ENCODE results near the gene FBN2. TPM values are rescaled to one million over a fixed set of nuclear protein-coding genes. Genes with fewer than 3 reads are reported as not detected.

Gene FBN2
- 10.0 TPM for total RNA-seq
- long read RNA-seq, partial matches to known transcripts, result 7 of 11 reads
- long read RNA-seq, other reads (novel, unspliced or antisense), result 4 of 11 reads

- ATAC-seq (no peak), DNase-seq (no peak)
- intact Hi-C loops (cut with micrococcal nuclease), result no loop called here
Measured at GRCh38 chr5:128538000-128538249, at the start of gene FBN2. FBN2 (minus strand) TSS chr5:128538245; CDS start chr5:128537603, 642 bp downstream.

GRCh38 chr5:128587275-128587674 is 49.2 kb upstream of the FBN2 start:
- intact Hi-C loops (cut with micrococcal nuclease), result no loop called here
- ATAC-seq (no peak), DNase-seq (no peak)

GRCh38 chr5:128586848-128587247 is 48.8 kb upstream of the FBN2 start:
- intact Hi-C loops (cut with micrococcal nuclease), result no loop called here
- DNase-seq (no peak), ATAC-seq (no peak)

DNA sequence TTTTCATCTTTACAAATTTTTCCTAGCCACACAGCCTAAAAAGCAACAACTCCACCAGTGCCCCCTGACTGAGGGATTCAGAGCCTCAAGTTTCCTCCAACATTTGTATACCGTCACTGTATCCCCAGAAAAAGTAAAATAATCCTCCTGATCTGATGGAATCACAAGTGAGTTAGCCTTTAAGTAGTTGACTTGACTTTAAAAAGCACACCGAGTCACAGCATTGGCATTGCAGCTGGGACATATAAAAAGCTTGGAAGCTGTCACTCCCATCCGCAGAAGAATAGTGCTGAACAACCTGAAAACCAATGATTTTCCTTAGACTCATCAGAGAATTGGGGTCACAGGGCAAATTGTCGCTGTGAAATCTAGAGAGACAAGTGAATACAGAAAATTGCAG is 41.6 kb upstream of the FBN2 start:
- ATAC-seq (no peak), DNase-seq (no peak)
- intact Hi-C loops (cut with micrococcal nuclease), result no loop called here

- intact Hi-C loops (cut with micrococcal nuclease), result no loop called here
- ATAC-seq (no peak), DNase-seq (no peak)
Measured at GRCh38 chr5:128579093-128579492, 41.0 kb upstream of the FBN2 start.

- DNase-seq, result no peak
- intact Hi-C loops (cut with micrococcal nuclease), result no loop called here
- ATAC-seq, result no peak
Measured at GRCh38 chr5:128574041-128574440, 36.0 kb upstream of the FBN2 start.

DNA sequence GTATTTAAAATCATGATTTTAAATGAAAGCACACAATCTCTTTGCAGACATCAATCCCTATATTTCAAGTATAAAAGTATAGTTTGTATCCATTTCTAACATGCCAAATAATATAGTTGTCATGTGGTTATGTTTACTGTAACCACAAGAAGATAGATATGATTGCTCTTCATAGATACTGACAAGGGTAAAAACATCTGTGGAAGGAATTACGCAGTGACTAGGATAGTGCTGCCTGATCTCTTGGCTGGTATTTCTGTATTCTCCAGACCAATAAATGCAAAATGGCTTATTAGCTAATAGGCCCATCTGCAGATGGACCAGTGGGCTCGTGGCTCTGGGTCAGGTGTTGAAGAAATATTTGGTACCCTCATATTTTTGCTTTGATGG is 34.9 kb upstream of the FBN2 start:
- no peak for DNase-seq
- intact Hi-C loops (cut with micrococcal nuclease), result no loop called here
- ATAC-seq, result no peak

GRCh38 chr5:128572051-128572929 is 34.2 kb upstream of the FBN2 start:
- ATAC-seq (no peak), DNase-seq (no peak)
- intact Hi-C loops (cut with micrococcal nuclease), result no loop called here

DNA sequence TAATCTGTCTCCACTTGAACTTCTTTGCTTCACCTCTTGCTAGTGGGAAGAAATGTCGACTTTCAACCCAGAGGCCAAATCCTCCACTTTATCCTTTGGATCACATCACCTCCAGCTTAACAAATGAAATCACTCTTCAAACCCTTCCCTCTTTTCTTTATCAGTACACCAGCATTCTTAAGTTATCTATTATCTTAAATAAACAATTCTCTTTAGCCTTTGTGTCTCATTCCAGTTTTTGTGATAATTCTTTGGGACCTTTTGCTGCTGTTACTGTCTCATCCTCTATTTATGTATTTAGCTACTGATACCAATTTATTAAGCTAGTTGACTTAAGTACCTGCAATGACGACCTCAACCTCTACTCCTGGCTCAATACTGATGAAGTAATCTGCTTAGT is 28.1 kb upstream of the FBN2 start:
- no peak for DNase-seq
- intact Hi-C loops (cut with micrococcal nuclease), result no loop called here
- no peak for ATAC-seq

DNA sequence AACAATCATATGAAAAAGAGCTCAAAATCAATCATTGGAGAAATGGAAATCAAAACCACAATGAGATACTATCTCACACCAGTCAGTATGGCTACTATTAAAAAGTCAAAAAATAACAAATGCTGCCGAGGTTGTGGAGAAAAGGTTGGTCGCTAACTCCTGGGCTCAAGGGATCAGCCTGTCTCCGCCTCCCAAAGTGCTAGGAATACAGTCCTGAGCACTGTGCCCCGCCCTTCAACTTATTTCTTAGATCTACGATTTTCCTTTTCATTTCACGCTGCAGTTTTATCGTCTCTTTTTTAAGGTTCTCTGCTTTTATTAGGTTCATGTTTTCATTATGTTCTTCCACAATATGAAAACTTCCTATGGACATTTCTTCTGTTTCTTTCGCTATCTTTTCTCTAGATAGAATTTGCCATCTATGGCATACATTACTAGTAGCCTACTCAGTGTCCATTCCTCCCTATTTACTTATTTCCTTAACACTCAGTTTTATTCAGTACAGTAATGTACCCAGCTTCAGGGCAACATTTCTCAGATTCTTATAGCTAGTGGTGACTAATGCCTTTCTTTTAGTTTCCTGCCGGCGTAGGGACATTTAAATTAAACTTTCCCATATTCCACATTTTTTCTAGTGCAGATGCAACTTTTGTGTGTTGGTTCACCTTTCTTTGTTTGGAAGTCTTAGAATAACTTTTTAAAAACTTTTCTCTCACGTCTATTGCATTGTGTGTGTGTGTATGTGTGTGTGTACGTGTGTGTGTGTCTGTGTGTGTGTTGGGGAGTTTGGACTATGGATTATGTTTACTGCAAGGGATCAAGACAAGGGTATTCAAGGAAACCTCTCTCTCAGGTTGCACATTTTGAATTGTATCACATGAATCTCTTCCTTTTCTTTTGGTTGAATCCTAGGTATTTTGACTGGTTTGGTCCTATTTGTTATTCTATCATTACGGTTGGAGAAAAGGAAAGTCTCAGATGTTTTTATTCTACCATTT is 21.6 kb upstream of the FBN2 start:
- no peak for ATAC-seq
- intact Hi-C loops (cut with micrococcal nuclease), result no loop called here
- DNase-seq, result no peak

DNA sequence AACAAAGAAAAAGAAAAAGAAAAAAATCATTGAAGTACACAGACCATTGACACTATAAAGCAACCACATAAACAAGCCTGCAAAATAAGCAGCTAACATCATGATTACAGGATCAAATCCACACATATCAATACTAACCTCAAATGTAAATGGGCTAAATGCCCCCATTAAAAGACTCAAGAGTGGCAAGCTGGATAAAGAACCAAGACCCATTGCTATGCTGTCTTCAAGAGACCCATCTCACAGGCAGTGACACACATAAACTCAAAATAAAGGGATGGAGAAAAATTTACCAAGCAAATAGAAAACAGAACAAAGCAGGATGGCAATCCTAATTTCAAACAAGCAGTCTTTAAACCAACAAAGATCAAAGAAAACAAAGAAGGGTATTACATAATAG is 15.7 kb upstream of the FBN2 start:
- ATAC-seq, result no peak
- intact Hi-C loops (cut with micrococcal nuclease), result no loop called here

DNA sequence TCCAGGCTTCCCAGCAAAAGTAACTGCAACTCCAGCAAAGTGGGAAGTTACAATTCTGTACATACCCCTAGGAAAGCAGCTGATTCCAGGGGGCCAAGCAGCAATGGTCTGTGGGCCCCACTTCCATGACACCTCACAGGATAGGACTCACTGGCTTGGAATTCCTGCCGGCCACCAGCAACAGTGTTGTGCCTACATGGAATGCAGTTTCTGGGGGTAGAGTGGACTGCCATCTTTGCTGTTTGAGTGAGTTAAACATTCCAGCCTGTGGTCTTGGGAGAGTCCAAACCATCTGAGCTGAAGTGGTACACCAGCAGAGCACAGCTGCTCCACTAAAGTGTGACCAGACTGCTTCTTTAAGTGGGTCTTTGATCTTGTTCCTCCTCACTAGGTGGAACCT is 13.4 kb upstream of the FBN2 start:
- ATAC-seq (no peak), DNase-seq (no peak)
- intact Hi-C loops (cut with micrococcal nuclease), result no loop called here

More for the DNA sequence above, 15.7 kb upstream of the FBN2 start:
- no peak for DNase-seq

GRCh38 chr5:128549496-128549895 is 11.5 kb upstream of the FBN2 start:
- DNase-seq (no peak), ATAC-seq (no peak)
- intact Hi-C loops (cut with micrococcal nuclease), result no loop called here

- intact Hi-C loops (cut with micrococcal nuclease), result no loop called here
Measured at GRCh38 chr5:128546658-128547281, 8.7 kb upstream of the FBN2 start.

GRCh38 chr5:128541385-128541784 is 3.3 kb upstream of the FBN2 start:
- intact Hi-C loops (cut with micrococcal nuclease), result no loop called here
- DNase-seq (no peak), ATAC-seq (no peak)

More at GRCh38 chr5:128546658-128547281, 8.7 kb upstream of the FBN2 start:
- DNase-seq, result no peak
- no peak for ATAC-seq

DNA sequence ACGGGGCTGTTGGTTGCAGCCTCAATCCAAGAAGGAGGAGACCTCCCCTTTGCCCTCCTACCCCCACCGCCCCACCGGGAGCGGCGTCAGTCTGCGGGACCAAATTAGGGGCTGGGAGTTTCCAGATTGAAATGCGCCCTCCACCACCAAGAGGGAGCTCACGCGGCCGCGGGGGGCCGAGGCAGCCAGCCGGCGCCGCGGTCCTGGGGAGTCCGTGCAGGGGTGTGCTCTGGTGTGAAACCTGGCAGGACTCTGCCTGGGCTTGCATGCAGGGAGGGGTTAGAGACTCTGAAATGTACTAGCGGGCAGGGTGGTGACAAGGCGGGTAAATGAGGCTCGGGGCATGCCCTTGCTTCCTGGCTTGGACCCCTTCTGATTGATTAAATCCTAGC is 989 bp upstream of the FBN2 start:
- DNase-seq, result peak; percentile 44
- ATAC-seq, result peak; percentile 45
- intact Hi-C loops (cut with micrococcal nuclease), result no loop called here

- DNase-seq (peak; percentile 86), ATAC-seq (peak; percentile 91)
- intact Hi-C loops (cut with micrococcal nuclease), result no loop called here
Measured at GRCh38 chr5:128538250-128539037, 399 bp upstream of the FBN2 start.

DNA sequence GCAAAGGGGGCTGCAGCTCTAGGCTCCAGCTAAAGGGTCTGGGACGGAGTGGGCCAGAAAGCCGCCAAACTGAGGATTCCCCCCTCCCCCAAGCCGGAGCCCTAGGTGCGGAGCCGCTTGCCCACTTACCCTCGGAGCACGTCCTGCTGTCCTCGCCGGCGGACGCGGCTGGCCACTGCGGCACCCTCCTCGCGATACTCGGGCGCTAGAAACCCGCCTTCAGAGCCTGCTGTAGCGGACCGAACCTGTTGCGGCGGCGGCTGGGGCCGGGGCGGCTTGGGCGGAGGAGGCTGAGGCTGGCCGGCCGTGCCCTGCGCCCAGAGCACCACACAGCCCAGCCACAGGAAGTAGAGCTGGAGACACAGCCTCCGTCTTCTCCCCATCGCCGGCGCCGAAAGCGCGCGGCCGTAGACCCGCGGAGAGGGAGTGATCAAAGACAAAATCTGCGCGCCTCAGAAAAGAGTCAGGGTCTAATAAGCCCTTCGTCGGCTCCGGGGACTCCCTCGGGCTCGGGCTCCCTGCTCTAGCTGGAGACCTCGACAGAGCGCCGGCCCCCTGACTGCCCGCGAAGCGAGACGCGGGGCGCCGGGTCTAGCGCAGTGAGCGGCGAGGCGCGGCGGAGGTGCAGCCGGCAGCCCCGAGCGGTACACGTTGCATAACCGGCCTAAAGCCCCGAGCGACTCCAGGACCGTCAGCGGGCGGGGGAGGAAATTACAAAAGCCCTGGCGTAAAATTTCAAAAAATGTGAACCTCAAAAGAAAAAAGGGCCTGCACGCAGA is 635 bp downstream of the FBN2 start:
- intact Hi-C loops (cut with micrococcal nuclease), result no loop called here
- DNase-seq, result peak; percentile 59
- ATAC-seq, result peak; percentile 58
